Measurements from ENCODE around the gene NUDT10.
"Not testable (repeated sequence)": the region's sequence is repeated elsewhere in the genome, so short reads cannot be mapped to it uniquely, and the experiment has no call there.

The NUDT10 gene

GRCh38 chrX:51332188-51332942 is at the start of gene NUDT10:
NUDT10 (plus strand) TSS chrX:51332822; CDS start chrX:51332966, 144 bp downstream.
- DNase-seq (ENCODE audit: low read depth), result peak; percentile 3

GRCh38 chrX:51292421-51292820 is 40.2 kb upstream of the NUDT10 start:
- DNase-seq (ENCODE audit: low read depth), result no peak

DNA sequence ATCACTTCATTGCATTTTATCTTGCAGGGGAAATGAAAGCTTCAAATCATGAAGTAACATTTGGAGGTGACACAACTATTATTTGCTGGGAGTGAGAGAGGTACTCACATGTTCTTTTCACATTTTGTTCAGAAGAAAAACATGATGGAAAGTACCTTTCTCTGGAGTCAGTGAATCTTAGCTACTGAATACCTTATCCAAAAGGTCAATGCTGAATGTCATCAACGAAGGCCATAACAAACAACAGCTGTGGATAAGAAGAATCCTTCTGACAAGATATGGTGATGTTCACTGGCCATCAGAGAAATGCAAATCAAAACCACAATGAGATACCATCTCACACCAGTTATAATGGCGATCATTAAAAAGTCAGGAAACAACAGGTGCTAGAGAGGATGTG is 36.5 kb upstream of the NUDT10 start:
- no peak for DNase-seq (ENCODE audit: low read depth)

DNA sequence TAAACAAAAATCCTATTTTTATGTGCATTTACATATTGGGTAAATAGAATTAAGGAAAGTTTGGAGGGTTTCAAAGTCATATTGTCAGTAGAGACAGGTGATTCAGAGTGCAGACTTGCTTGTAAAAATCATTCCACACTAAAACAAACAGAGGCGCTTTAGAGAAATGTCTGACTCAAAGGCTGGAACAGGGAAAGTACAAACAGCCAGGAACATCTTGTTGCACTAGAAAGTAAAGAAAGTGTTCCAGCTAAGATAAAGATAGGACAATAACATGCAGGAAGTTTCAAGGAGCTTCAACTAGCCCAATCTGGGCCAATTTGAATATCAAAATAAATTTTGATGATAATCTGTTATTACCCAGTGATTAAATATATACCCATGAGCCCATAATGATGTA is 16.4 kb upstream of the NUDT10 start:
- no peak for DNase-seq (ENCODE audit: low read depth)

- not testable (repeated sequence) for DNase-seq (ENCODE audit: low read depth)
Measured at GRCh38 chrX:51332943-51333785, 542 bp downstream of the NUDT10 start.

DNA sequence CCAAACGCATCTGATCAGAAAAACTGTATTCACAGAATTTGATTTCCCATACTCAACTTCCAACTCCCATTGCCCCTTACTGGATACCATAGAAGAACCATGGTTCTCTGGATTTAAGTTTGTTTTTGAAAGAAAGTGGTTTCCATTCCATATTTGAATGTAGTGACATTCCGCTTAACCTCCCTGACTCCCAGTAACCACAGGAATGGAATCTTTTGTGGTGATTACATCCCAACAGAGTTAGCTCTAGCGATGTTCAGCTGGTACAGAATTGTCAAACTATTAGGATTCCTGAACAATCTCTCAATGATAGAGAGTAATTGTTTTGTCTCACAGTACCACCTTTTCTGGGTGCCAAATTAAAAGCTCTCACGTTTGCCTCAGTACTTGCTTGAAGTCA is 1.7 kb downstream of the NUDT10 start:
- no peak for DNase-seq (ENCODE audit: low read depth)

- DNase-seq (ENCODE audit: low read depth), result no peak
Measured at GRCh38 chrX:51336584-51336983, 4.0 kb downstream of the NUDT10 start.

DNA sequence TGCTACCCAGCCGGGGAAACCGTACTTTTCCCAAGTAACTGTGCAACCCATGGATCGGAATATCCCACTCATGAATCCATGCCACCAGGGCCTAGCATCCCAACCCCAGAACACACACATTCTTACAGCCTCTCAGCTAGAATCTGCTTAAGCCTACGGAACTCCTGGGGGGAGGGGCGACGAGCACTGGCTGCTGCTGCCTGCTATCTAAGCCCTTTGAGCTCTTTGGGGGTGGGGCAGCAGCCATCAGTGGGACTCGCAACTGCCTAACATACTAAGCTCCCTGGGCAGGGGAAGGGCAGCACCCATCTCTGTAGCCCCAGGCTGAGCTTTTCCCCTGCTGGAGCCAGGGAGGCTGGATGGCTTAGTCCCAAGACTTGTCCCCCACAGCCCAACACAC is 28.6 kb downstream of the NUDT10 start:
- no peak for DNase-seq (ENCODE audit: low read depth)

GRCh38 chrX:51376672-51377071 is 44.0 kb downstream of the NUDT10 start:
- no peak for DNase-seq (ENCODE audit: low read depth)

Data from activated T-helper 9 cell treated with anti-CD3 and anti-CD28 coated beads, Interleukin-2, amount 50 U/mL, for 16 hours (primary cell).